DOHH2 (cell line): ENCODE measurements around the gene CLEC20A.
A peak's percentile ranks its signal among the peaks of the same experiment; 100 is the strongest.

Experiments
- H3F3A ChIP-seq: fragments of 200-600 bp; sonication (generic), shearing (Covaris generic); 2 replicates; pipeline ENCODE4 v1.6.0; 2016; ENCODE audit warnings: antibody characterized with exemption, mild to moderate bottlenecking; ENCODE audit not compliant: control insufficient read depth, insufficient read depth
- H3K27ac ChIP-seq: fragments of 200-600 bp; sonication (generic); 2 replicates; pipeline ENCODE4 v1.5.1; 2014; ENCODE audit warnings: low read depth, mild to moderate bottlenecking, low read length, moderate library complexity
- H3K27me3 ChIP-seq: fragments of 200-600 bp; sonication (generic); 2 replicates; pipeline ENCODE4 v1.6.1; 2014; ENCODE audit warnings: mild to moderate bottlenecking, low read length, mixed read lengths; ENCODE audit not compliant: control insufficient read depth
- H3K36me3 ChIP-seq: fragments of 200-600 bp; sonication (generic); 2 replicates; pipeline ENCODE4 v1.6.1; 2014; ENCODE audit warnings: mild to moderate bottlenecking, low read length, moderate library complexity, mixed read lengths; ENCODE audit not compliant: control insufficient read depth
- H3K4me1 ChIP-seq: fragments of 200-600 bp; sonication (generic); 2 replicates; pipeline ENCODE4 v1.6.1; 2014; ENCODE audit warnings: mild to moderate bottlenecking, low read length, mixed read lengths; ENCODE audit not compliant: control insufficient read depth
- H3K4me2 ChIP-seq: fragments of 200-600 bp; sonication (generic); 2 replicates; pipeline ENCODE4 v1.6.0; 2014; ENCODE audit warnings: mild to moderate bottlenecking, low read length, moderate library complexity
- H3K4me3 ChIP-seq: fragments of 200-600 bp; sonication (generic); 2 replicates; pipeline ENCODE4 v1.5.1; 2014; ENCODE audit warnings: mild to moderate bottlenecking, low read length, mixed read lengths
- H3K79me2 ChIP-seq: fragments of 200-600 bp; sonication (generic); 2 replicates; pipeline ENCODE4 v1.6.1; 2014; ENCODE audit warnings: mild to moderate bottlenecking, low read length, mixed read lengths; ENCODE audit not compliant: control insufficient read depth
- H3K9me2 ChIP-seq: fragments of 200-600 bp; sonication (generic); replicated peaks from 2 replicates; pipeline ENCODE4 v1.6.1; 2014; ENCODE audit warnings: mild to moderate bottlenecking, low read length, mixed read lengths; ENCODE audit not compliant: control insufficient read depth
- H3K9me3 ChIP-seq: fragments of 200-600 bp; sonication (generic); 2 replicates; pipeline ENCODE4 v1.6.1; 2014; ENCODE audit warnings: antibody characterized with exemption, low read length, mixed read lengths; ENCODE audit not compliant: control insufficient read depth, insufficient read depth
- H4K20me1 ChIP-seq: fragments of 200-600 bp; sonication (generic); 2 replicates; pipeline ENCODE4 v1.6.0; 2014; ENCODE audit warnings: low read depth, mild to moderate bottlenecking, antibody characterized with exemption, low read length, moderate library complexity; ENCODE audit not compliant: control insufficient read depth, insufficient read depth
- EZH2phosphoT487 ChIP-seq: fragments of 200-600 bp; sonication (generic); IDR thresholded peaks from 2 replicates; pipeline ENCODE4 v1.6.1; 2017; ENCODE audit warnings: borderline replicate concordance, mild to moderate bottlenecking, antibody characterized with exemption, low read length, moderate library complexity, mixed read lengths
- TF ChIP-seq, protein P1 (sequence below): fragments of 200-600 bp; sonication (generic); IDR thresholded peaks from one replicate; pipeline ENCODE4 v1.5.1; 2014; ENCODE audit warnings: antibody characterized with exemption, mild to moderate bottlenecking, low read depth, low read length; ENCODE audit not compliant: poor library complexity, severe bottlenecking

The CLEC20A gene

DNA sequence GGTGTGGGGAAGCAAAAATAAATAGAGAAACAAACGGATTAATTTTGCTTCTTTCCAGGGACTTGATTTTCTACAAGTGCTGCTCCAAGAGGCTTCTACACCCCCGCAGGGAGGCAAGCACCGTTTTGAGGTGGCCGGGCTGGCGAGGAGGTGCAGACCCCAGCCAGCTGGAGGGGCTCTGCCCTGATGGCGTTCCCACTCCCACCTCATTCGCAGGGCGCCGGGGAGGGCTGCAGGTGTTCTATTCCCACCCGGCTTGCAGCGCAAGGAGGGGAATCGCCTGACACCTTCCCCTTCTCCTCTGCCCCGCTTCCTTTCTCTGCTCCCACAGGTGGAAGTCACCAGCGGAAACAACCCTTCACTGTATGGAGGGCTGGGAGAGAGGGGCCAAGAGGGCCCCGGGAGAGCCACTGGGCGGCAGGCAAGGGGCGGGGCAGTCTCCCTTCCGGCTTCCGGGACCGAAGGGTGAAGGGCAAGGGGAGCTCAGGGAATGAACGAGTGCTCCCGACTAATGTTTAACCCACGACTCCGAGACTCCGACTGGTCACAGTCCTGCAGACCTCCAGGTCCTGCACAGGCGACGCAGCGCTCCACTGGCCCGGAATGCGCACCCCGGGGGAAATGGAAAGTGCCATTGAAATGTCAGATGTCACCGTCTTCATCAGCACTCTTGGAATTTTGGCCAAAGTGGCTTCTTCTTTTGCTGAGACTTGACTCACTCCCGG lies 45.2 kb upstream of the CLEC20A start:
- H3K79me2 ChIP-seq = peaks cover 35% of the 10 kb centered on the region
- no peaks in the 10 kb centered on the region for H3K27me3 ChIP-seq
- H3K4me3 ChIP-seq = peak overlapping the region; percentile 92
- peaks cover 31% of the 10 kb centered on the region for H3K36me3 ChIP-seq
- TF ChIP-seq EZH2phosphoT487 = no peak
- no peaks in the 10 kb centered on the region for H3K9me2 ChIP-seq
- no peaks in the 10 kb centered on the region; the same call in 1 of the 2 replicates for H3F3A ChIP-seq
- no peaks in the 10 kb centered on the region for H4K20me1 ChIP-seq
- H3K4me2 ChIP-seq = peak overlapping the region; percentile 98
- peak overlapping the region; percentile 81 for H3K27ac ChIP-seq
- H3K9me3 ChIP-seq = no peaks in the 10 kb centered on the region
- peaks cover 43% of the 10 kb centered on the region for H3K4me1 ChIP-seq

DNA sequence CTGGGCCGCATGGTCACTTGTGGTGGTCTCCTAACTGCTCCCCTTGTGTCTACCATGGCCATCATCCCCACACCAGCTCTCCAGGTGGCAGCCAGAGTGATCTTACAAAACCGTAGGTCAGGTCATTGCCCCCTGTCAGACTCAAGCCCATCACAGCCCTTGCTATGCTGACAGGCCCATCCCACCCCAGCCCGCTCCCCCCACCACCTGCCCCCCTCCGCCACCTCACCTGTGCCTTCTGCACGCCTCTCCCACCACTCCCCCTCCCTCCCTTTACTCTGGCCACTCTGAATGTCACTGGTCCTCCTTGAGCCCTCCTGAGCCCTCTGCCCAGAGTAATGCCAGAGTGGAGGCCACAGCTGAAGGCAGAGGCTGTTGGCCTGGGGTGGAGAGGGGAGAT lies 44.6 kb upstream of the CLEC20A start:
- peaks cover 34% of the 10 kb centered on the region for H3K79me2 ChIP-seq
- H3K27me3 ChIP-seq = no peaks in the 10 kb centered on the region
- no peak overlapping the region for H3K27ac ChIP-seq
- H3K9me2 ChIP-seq = no peaks in the 10 kb centered on the region
- peak overlapping the region; percentile 92 for H3K4me3 ChIP-seq
- TF ChIP-seq EZH2phosphoT487 = no peak
- TF ChIP-seq, protein P1, sequence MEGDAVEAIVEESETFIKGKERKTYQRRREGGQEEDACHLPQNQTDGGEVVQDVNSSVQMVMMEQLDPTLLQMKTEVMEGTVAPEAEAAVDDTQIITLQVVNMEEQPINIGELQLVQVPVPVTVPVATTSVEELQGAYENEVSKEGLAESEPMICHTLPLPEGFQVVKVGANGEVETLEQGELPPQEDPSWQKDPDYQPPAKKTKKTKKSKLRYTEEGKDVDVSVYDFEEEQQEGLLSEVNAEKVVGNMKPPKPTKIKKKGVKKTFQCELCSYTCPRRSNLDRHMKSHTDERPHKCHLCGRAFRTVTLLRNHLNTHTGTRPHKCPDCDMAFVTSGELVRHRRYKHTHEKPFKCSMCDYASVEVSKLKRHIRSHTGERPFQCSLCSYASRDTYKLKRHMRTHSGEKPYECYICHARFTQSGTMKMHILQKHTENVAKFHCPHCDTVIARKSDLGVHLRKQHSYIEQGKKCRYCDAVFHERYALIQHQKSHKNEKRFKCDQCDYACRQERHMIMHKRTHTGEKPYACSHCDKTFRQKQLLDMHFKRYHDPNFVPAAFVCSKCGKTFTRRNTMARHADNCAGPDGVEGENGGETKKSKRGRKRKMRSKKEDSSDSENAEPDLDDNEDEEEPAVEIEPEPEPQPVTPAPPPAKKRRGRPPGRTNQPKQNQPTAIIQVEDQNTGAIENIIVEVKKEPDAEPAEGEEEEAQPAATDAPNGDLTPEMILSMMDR = no peak
- H3K4me1 ChIP-seq = peaks cover 43% of the 10 kb centered on the region
- peak overlapping the region; percentile 98 for H3K4me2 ChIP-seq
- no peaks in the 10 kb centered on the region for H4K20me1 ChIP-seq
- peaks cover 28% of the 10 kb centered on the region for H3K36me3 ChIP-seq
- H3F3A ChIP-seq = no peaks in the 10 kb centered on the region; the same call in 1 of the 2 replicates
- H3K9me3 ChIP-seq = no peaks in the 10 kb centered on the region

DNA sequence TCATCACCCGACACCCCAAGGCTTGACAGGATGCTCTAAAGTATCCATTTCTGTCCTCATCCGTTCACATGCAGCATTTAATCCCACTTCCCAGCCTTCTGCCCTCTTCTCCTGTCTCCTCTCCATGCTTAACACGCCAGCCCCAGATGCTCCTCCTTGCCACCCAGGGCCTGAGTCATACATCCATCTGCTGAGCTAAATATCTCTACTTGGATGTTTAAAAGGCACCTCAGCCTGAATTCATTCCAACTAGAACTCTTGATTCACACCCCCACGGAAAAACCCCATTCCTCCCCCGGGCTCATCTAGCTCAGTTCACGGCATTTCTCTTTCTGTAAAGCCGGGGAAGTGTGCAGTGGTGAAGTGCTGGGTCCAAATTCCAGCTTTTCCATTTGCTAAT lies 43.9 kb upstream of the CLEC20A start:
- H3K4me1 ChIP-seq = peaks cover 38% of the 10 kb centered on the region
- H3F3A ChIP-seq = no peaks in the 10 kb centered on the region; the same call in 1 of the 2 replicates
- H3K4me2 ChIP-seq = no peak overlapping the region

DNA sequence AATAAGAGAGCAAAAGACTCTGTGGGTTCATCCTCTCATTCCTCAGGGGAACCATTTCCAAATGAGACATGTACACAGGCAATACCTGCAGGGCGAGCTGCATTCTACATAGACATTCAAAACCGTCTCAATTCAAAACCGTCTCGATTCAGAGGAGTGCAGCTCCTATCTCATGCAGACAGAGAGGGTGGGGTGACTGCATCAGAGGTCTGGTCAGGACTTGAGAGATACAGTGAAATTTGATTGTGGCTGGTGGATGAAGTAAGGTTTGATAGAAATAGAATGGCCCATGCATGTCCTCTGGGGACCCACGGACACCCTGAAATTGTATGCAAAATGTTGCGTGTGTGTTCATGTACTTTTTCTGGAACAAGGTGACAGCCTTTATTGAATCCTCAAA lies 43.4 kb upstream of the CLEC20A start:
- H3F3A ChIP-seq = no peaks in the 10 kb centered on the region; the same call in 1 of the 2 replicates
- peaks cover 17% of the 10 kb centered on the region for H3K36me3 ChIP-seq
- no peaks in the 10 kb centered on the region for H4K20me1 ChIP-seq
- H3K4me3 ChIP-seq = no peak overlapping the region
- no peaks in the 10 kb centered on the region for H3K9me3 ChIP-seq
- H3K27ac ChIP-seq = no peak overlapping the region
- H3K27me3 ChIP-seq = no peaks in the 10 kb centered on the region
- peaks cover 24% of the 10 kb centered on the region for H3K79me2 ChIP-seq
- no peak overlapping the region for H3K4me2 ChIP-seq
- TF ChIP-seq EZH2phosphoT487 = no peak
- TF ChIP-seq, protein P1 = no peak
- H3K9me2 ChIP-seq = no peaks in the 10 kb centered on the region
- peaks cover 34% of the 10 kb centered on the region for H3K4me1 ChIP-seq

More for the DNA sequence above, 43.9 kb upstream of the CLEC20A start:
- Histone ChIP-seq H3K79me2 (peaks cover 29% of the 10 kb centered on the region), H4K20me1 (no peaks in the 10 kb centered on the region), H3K4me3 (no peak overlapping the region), H3K27me3 (no peaks in the 10 kb centered on the region), H3K9me2 (no peaks in the 10 kb centered on the region), H3K27ac (no peak overlapping the region), H3K36me3 (peaks cover 22% of the 10 kb centered on the region), H3K9me3 (no peaks in the 10 kb centered on the region)
- TF ChIP-seq, protein P1 = no peak
- TF ChIP-seq EZH2phosphoT487 = no peak
